Mesenchymal stem cell (in vitro differentiated cells and primary cell): ENCODE measurements around the gene EVI5.

Experiments used
- DNase-seq: peaks from one replicate; pipeline ENCODE4 v3.0.0-alpha.2; 2013
- H2AFZ ChIP-seq: one replicate; pipeline ENCODE4 v1.6.1; 2013; ENCODE audit warnings: low read depth, mild to moderate bottlenecking, control low read depth, inconsistent platforms, low read length, moderate library complexity
- H2AK5ac ChIP-seq: 2 replicates; pipeline ENCODE4 v1.6.1; 2013; ENCODE audit warnings: low read length, moderate library complexity, mild to moderate bottlenecking, inconsistent platforms; ENCODE audit not compliant: severe bottlenecking
- H2BK120ac ChIP-seq: one replicate; pipeline ENCODE4 v1.6.1; 2013; ENCODE audit warnings: low read depth, mild to moderate bottlenecking, inconsistent platforms, low read length, moderate library complexity
- H2BK12ac ChIP-seq, 2 experiments: one replicate each; pipeline ENCODE4 v1.6.1; 2013; ENCODE audit warnings: inconsistent platforms in 2 of 2, low read length in 2 of 2, mild to moderate bottlenecking in 2 of 2, moderate library complexity in 2 of 2, control low read depth in 1 of 2
- H2BK15ac ChIP-seq: one replicate; pipeline ENCODE4 v1.6.1; 2013; ENCODE audit warnings: mild to moderate bottlenecking, low read depth, inconsistent platforms; ENCODE audit not compliant: poor library complexity, severe bottlenecking
- H2BK5ac ChIP-seq: 2 replicates; pipeline ENCODE4 v1.6.1; 2013; ENCODE audit warnings: low read depth, mild to moderate bottlenecking, low read length, control low read depth, inconsistent platforms; ENCODE audit not compliant: poor library complexity, severe bottlenecking
- H3K14ac ChIP-seq, 2 experiments: one replicate each; pipeline ENCODE4 v1.6.1; 2013; ENCODE audit warnings: inconsistent platforms in 2 of 2, low read length in 2 of 2, control low read depth in 1 of 2, mild to moderate bottlenecking in 1 of 2, moderate library complexity in 1 of 2
- H3K18ac ChIP-seq, 2 experiments: one replicate each; pipeline ENCODE4 v1.6.1; 2013; ENCODE audit warnings: inconsistent platforms in 2 of 2, low read length in 2 of 2, control low read depth in 1 of 2, low read depth in 1 of 2, mild to moderate bottlenecking in 1 of 2
- H3K23ac ChIP-seq, 2 experiments: one replicate each; pipeline ENCODE4 v1.6.1; 2013; ENCODE audit warnings: inconsistent platforms in 2 of 2, low read length in 2 of 2, mild to moderate bottlenecking in 2 of 2, moderate library complexity in 2 of 2, control low read depth in 1 of 2
- H3K27ac ChIP-seq: 2 replicates; pipeline ENCODE4 v1.5.1; 2013; ENCODE audit warnings: mild to moderate bottlenecking, moderate library complexity, low read length, control low read depth, inconsistent platforms; ENCODE audit not compliant: poor library complexity, severe bottlenecking
- H3K27me3 ChIP-seq, 2 experiments: 2 replicates each; pipeline versions ENCODE4 v1.6.1 to v1.7.0; 2013; ENCODE audit warnings: low read length in 2 of 2, mild to moderate bottlenecking in 2 of 2, moderate library complexity in 2 of 2, control low read depth in 1 of 2, inconsistent platforms in 1 of 2; ENCODE audit not compliant: control insufficient read depth in 1 of 2, insufficient read depth in 1 of 2
- H3K36me3 ChIP-seq, 2 experiments: 2 replicates each; pipeline versions ENCODE4 v1.6.1 to v1.7.0; 2013; ENCODE audit warnings: low read length in 2 of 2, control low read depth in 1 of 2, inconsistent platforms in 1 of 2, low read depth in 1 of 2, mild to moderate bottlenecking in 1 of 2; ENCODE audit not compliant: insufficient read depth in 2 of 2, control insufficient read depth in 1 of 2
- H3K4ac ChIP-seq, 2 experiments: one replicate each; pipeline ENCODE4 v1.6.1; 2013; ENCODE audit warnings: inconsistent platforms in 2 of 2, low read length in 2 of 2, mild to moderate bottlenecking in 2 of 2, moderate library complexity in 2 of 2, control low read depth in 1 of 2, low read depth in 1 of 2
- H3K4me1 ChIP-seq: 2 replicates; pipeline ENCODE4 v1.6.1; 2013; ENCODE audit warnings: low read depth, low read length, control low read depth; ENCODE audit not compliant: control insufficient read depth, insufficient read depth
- H3K4me2 ChIP-seq: 2 replicates; pipeline ENCODE4 v1.6.1; 2013; ENCODE audit warnings: low read length, mild to moderate bottlenecking, inconsistent platforms; ENCODE audit not compliant: poor library complexity, severe bottlenecking
- H3K4me3 ChIP-seq, 2 experiments: 2 replicates each; pipeline versions ENCODE4 v1.5.1 to v1.7.0; 2013; ENCODE audit warnings: low read length in 2 of 2, mild to moderate bottlenecking in 2 of 2, control low read depth in 1 of 2, low read depth in 1 of 2; ENCODE audit not compliant: insufficient read depth in 1 of 2
- H3K79me1 ChIP-seq: replicated peaks from 2 replicates; pipeline ENCODE4 v1.6.1; 2013; ENCODE audit warnings: mild to moderate bottlenecking, control low read depth, low read length, inconsistent platforms; ENCODE audit not compliant: poor library complexity, severe bottlenecking
- H3K9ac ChIP-seq: 2 replicates; pipeline ENCODE4 v1.7.0; 2013; ENCODE audit warnings: mild to moderate bottlenecking, low read length, moderate library complexity
- H3K9me3 ChIP-seq: 2 replicates; pipeline ENCODE4 v1.7.0; 2013; ENCODE audit warnings: mild to moderate bottlenecking, low read length; ENCODE audit not compliant: control insufficient read depth
- H4K8ac ChIP-seq: one replicate; pipeline ENCODE4 v1.6.1; 2013; ENCODE audit warnings: inconsistent platforms, mild to moderate bottlenecking, low read length, moderate library complexity
- H4K91ac ChIP-seq: one replicate; pipeline ENCODE4 v1.6.1; 2013; ENCODE audit warnings: mild to moderate bottlenecking, low read length, inconsistent platforms
- WGBS: methylation state at CpG from one replicate; pipeline ENCODE4 v1.1.7; 2013; ENCODE audit warnings: mixed read lengths; 5-methylcytosine and 5-hydroxymethylcytosine counted together

EVI5 gene

GRCh38 chr1:92551916-92552315 is 233.0 kb downstream of the EVI5 start:
- Histone ChIP-seq H3K9me3 (no peaks in the 10 kb centered on the region), H3K27me3 (no peaks in the 10 kb centered on the region), H3K23ac (no peak overlapping the region), H4K8ac (no peak overlapping the region), H3K4me1 (no peaks in the 10 kb centered on the region), H3K36me3 (peaks cover 0 to 3% of the 10 kb centered on the region in 2 experiments), H3K18ac (no peak overlapping the region), H3K4ac (no peak overlapping the region), H3K4me2 (no peak overlapping the region), H2BK120ac (no peak overlapping the region), H3K9ac (no peak overlapping the region), H2AK5ac (no peak overlapping the region), H3K27ac (no peak overlapping the region), H2BK12ac (no peak overlapping the region), H3K14ac (no peak overlapping the region), H3K4me3 (no peak overlapping the region), H3K79me1 (peaks cover 2% of the 10 kb centered on the region), H2AFZ (no peak overlapping the region), H2BK15ac (no peak overlapping the region), H4K91ac (no peak overlapping the region), H2BK5ac (no peak overlapping the region)
- WGBS, result 71% methylated on average over 1 of the region's 1 CpG
- DNase-seq, result no peak

GRCh38 chr1:92544756-92545165 is 240.1 kb downstream of the EVI5 start:
- Histone ChIP-seq H3K23ac (no peak overlapping the region), H2BK120ac (no peak overlapping the region), H3K27ac (no peak overlapping the region), H3K27me3 (no peaks in the 10 kb centered on the region), H4K91ac (no peak overlapping the region), H2BK12ac (no peak overlapping the region), H3K36me3 (no peaks in the 10 kb centered on the region), H3K4ac (no peak overlapping the region), H4K8ac (no peak overlapping the region), H3K4me3 (no peak overlapping the region), H2AK5ac (no peak overlapping the region), H2BK15ac (no peak overlapping the region), H3K4me2 (no peak overlapping the region), H3K4me1 (no peaks in the 10 kb centered on the region), H3K9me3 (no peaks in the 10 kb centered on the region), H2AFZ (no peak overlapping the region), H3K9ac (no peak overlapping the region), H3K14ac (no peak overlapping the region), H3K79me1 (peaks cover 3% of the 10 kb centered on the region), H3K18ac (no peak overlapping the region), H2BK5ac (no peak overlapping the region)
- no peak for DNase-seq
- WGBS, result 80% methylated on average over 1 of the region's 2 CpGs

- H3K4me1 ChIP-seq, result no peaks in the 10 kb centered on the region
- no peak overlapping the region for H3K4me2 ChIP-seq
- H3K79me1 ChIP-seq, result peaks cover 3% of the 10 kb centered on the region
- H3K4ac ChIP-seq, result no peak overlapping the region
- no peak overlapping the region for H4K8ac ChIP-seq
- H3K9ac ChIP-seq, result no peak overlapping the region
- H3K9me3 ChIP-seq, result no peaks in the 10 kb centered on the region
- 98% methylated on average over 5 of the region's 9 CpGs for WGBS
- no peak overlapping the region for H2AK5ac ChIP-seq
- no peak overlapping the region for H3K4me3 ChIP-seq
- H3K18ac ChIP-seq, result no peak overlapping the region
- no peak overlapping the region for H3K14ac ChIP-seq
- H2BK5ac ChIP-seq, result no peak overlapping the region
- H2BK15ac ChIP-seq, result no peak overlapping the region
- no peaks in the 10 kb centered on the region for H3K27me3 ChIP-seq
- H2BK12ac ChIP-seq, result no peak overlapping the region
- no peak overlapping the region for H2AFZ ChIP-seq
- H3K23ac ChIP-seq, result no peak overlapping the region
- no peak overlapping the region for H4K91ac ChIP-seq
- H2BK120ac ChIP-seq, result no peak overlapping the region
- no peak overlapping the region for H3K27ac ChIP-seq
- no peak for DNase-seq
- no peaks in the 10 kb centered on the region for H3K36me3 ChIP-seq
Observed at GRCh38 chr1:92543131-92544055, 241.5 kb downstream of the EVI5 start.

- Histone ChIP-seq H3K79me1 (no peaks in the 10 kb centered on the region), H3K27me3 (no peaks in the 10 kb centered on the region), H4K8ac (no peak overlapping the region), H3K9ac (peak overlapping the region; percentile 65), H2BK120ac (no peak overlapping the region), H4K91ac (no peak overlapping the region), H3K27ac (no peak overlapping the region), H3K9me3 (peaks cover 2% of the 10 kb centered on the region), H2BK15ac (no peak overlapping the region), H3K4me3 (no peak overlapping the region), H3K14ac (no peak overlapping the region), H2BK5ac (no peak overlapping the region), H2AK5ac (no peak overlapping the region), H2BK12ac (no peak overlapping the region), H3K23ac (no peak overlapping the region), H3K4me2 (no peak overlapping the region), H2AFZ (no peak overlapping the region), H3K4ac (no peak overlapping the region), H3K18ac (no peak overlapping the region), H3K36me3 (no peaks in the 10 kb centered on the region), H3K4me1 (no peaks in the 10 kb centered on the region)
- DNase-seq, result peak; percentile 29
- 95% methylated on average over 1 of the region's 2 CpGs for WGBS
Observed at GRCh38 chr1:92538413-92539061, 246.4 kb downstream of the EVI5 start.
